ENCODE data around the gene SLX4IP.
A peak's percentile ranks its signal among the peaks of the same experiment; 100 is the strongest.

The SLX4IP gene

GRCh38 chr20:10490257-10490656 lies 55.2 kb downstream of the SLX4IP start:
- no peak overlapping the region for H3K9ac ChIP-seq (ENCODE audit: low read depth in 1 of 2, low read length in 2 of 2)
- no peaks in the 10 kb centered on the region for H3K9me3 ChIP-seq (ENCODE audit: control insufficient read depth in 2 of 2, low read length in 2 of 2)
- no peaks in the 10 kb centered on the region for H3K27me3 ChIP-seq (ENCODE audit: control insufficient read depth in 2 of 2, insufficient read depth in 2 of 2, low read length in 2 of 2)
- no peak overlapping the region for H3K4me3 ChIP-seq (ENCODE audit: low read length in 2 of 2)
- no peak overlapping the region for H3K27ac ChIP-seq (ENCODE audit: low read depth in 2 of 2, low read length in 2 of 2)
- H3K36me3 ChIP-seq (ENCODE audit: control insufficient read depth in 2 of 2, insufficient read depth in 2 of 2, low read length in 2 of 2), result no peaks in the 10 kb centered on the region
- H3K4me1 ChIP-seq (ENCODE audit: control insufficient read depth in 2 of 2, insufficient read depth in 2 of 2, low read length in 2 of 2), result no peaks in the 10 kb centered on the region

DNA sequence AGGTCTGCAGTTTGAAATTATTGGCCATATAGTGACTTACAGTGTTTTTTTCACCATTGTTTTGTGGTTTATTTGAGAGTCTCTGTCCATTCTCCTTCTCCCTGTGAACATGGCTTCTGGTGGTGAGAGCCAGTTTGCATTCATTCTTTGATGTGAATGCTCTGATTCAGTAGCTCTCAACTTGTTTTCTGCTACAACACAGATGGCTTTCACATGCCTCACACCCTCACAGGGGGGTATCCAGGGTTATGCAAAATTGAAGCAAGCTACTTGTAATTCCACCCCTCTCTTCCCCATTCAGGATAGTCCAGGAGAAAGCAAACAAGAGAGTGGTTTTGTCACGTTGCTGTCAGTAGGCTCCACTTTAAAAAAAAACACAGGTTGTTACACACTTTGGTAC lies 55.6 kb downstream of the SLX4IP start:
- Histone ChIP-seq H3K9me3 (ENCODE audit: control insufficient read depth in 2 of 2, low read length in 2 of 2) (no peaks in the 10 kb centered on the region), H3K27ac (ENCODE audit: low read depth in 2 of 2, low read length in 2 of 2) (no peak overlapping the region), H3K36me3 (ENCODE audit: control insufficient read depth in 2 of 2, insufficient read depth in 2 of 2, low read length in 2 of 2) (no peaks in the 10 kb centered on the region), H3K4me3 (ENCODE audit: low read length in 2 of 2) (no peak overlapping the region), H3K27me3 (ENCODE audit: control insufficient read depth in 2 of 2, insufficient read depth in 2 of 2, low read length in 2 of 2) (no peaks in the 10 kb centered on the region), H3K9ac (ENCODE audit: low read depth in 1 of 2, low read length in 2 of 2) (no peak overlapping the region), H3K4me1 (ENCODE audit: control insufficient read depth in 2 of 2, insufficient read depth in 2 of 2, low read length in 2 of 2) (no peaks in the 10 kb centered on the region)

DNA sequence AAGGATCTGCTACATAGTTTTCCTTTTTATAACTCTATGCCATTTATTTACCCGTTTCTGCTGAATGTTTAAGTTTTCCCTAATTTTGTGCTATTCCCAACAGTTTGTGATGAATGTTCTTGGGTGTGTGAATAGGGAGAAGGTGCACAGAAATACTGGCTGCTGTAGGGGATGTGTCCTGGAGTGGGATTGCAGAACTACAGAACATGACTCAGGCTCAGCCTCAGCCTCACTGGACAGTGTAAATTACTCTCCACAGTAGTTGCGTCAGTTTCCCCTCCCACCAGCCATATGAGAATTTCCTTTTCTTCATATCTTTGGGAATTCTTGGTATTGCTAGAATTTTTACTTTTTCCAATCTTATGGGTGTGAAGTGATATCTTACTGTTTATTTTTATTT lies 57.0 kb downstream of the SLX4IP start:
- no peak overlapping the region for H3K9ac ChIP-seq (ENCODE audit: low read depth in 1 of 2, low read length in 2 of 2)
- no peaks in the 10 kb centered on the region for H3K4me1 ChIP-seq (ENCODE audit: control insufficient read depth in 2 of 2, insufficient read depth in 2 of 2, low read length in 2 of 2)
- no peak overlapping the region for H3K27ac ChIP-seq (ENCODE audit: low read depth in 2 of 2, low read length in 2 of 2)
- H3K36me3 ChIP-seq (ENCODE audit: control insufficient read depth in 2 of 2, insufficient read depth in 2 of 2, low read length in 2 of 2), result no peaks in the 10 kb centered on the region
- H3K9me3 ChIP-seq (ENCODE audit: control insufficient read depth in 2 of 2, low read length in 2 of 2), result no peaks in the 10 kb centered on the region
- no peak overlapping the region for H3K4me3 ChIP-seq (ENCODE audit: low read length in 2 of 2)
- no peaks in the 10 kb centered on the region for H3K27me3 ChIP-seq (ENCODE audit: control insufficient read depth in 2 of 2, insufficient read depth in 2 of 2, low read length in 2 of 2)

- no peaks in the 10 kb centered on the region for H3K27me3 ChIP-seq (ENCODE audit: control insufficient read depth in 2 of 2, insufficient read depth in 2 of 2, low read length in 2 of 2)
- H3K27ac ChIP-seq (ENCODE audit: low read depth in 2 of 2, low read length in 2 of 2), result no peak overlapping the region
- no peak overlapping the region for H3K9ac ChIP-seq (ENCODE audit: low read depth in 1 of 2, low read length in 2 of 2)
- H3K4me1 ChIP-seq (ENCODE audit: control insufficient read depth in 2 of 2, insufficient read depth in 2 of 2, low read length in 2 of 2), result no peaks in the 10 kb centered on the region
- H3K4me3 ChIP-seq (ENCODE audit: low read length in 2 of 2), result no peak overlapping the region
- no peaks in the 10 kb centered on the region for H3K9me3 ChIP-seq (ENCODE audit: control insufficient read depth in 2 of 2, low read length in 2 of 2)
- H3K36me3 ChIP-seq (ENCODE audit: control insufficient read depth in 2 of 2, insufficient read depth in 2 of 2, low read length in 2 of 2), result no peaks in the 10 kb centered on the region
These were observed 57.7 kb downstream of the SLX4IP start for GRCh38 chr20:10492844-10493243.

- no peak overlapping the region for H3K27ac ChIP-seq (ENCODE audit: low read depth in 2 of 2, low read length in 2 of 2)
- no peaks in the 10 kb centered on the region for H3K27me3 ChIP-seq (ENCODE audit: control insufficient read depth in 2 of 2, insufficient read depth in 2 of 2, low read length in 2 of 2)
- H3K4me3 ChIP-seq (ENCODE audit: low read length in 2 of 2), result no peak overlapping the region
- no peaks in the 10 kb centered on the region for H3K4me1 ChIP-seq (ENCODE audit: control insufficient read depth in 2 of 2, insufficient read depth in 2 of 2, low read length in 2 of 2)
- H3K9ac ChIP-seq (ENCODE audit: low read depth in 1 of 2, low read length in 2 of 2), result no peak overlapping the region
- H3K36me3 ChIP-seq (ENCODE audit: control insufficient read depth in 2 of 2, insufficient read depth in 2 of 2, low read length in 2 of 2), result no peaks in the 10 kb centered on the region
- no peaks in the 10 kb centered on the region for H3K9me3 ChIP-seq (ENCODE audit: control insufficient read depth in 2 of 2, low read length in 2 of 2)
These were observed 60.1 kb downstream of the SLX4IP start for GRCh38 chr20:10495173-10495572.

DNA sequence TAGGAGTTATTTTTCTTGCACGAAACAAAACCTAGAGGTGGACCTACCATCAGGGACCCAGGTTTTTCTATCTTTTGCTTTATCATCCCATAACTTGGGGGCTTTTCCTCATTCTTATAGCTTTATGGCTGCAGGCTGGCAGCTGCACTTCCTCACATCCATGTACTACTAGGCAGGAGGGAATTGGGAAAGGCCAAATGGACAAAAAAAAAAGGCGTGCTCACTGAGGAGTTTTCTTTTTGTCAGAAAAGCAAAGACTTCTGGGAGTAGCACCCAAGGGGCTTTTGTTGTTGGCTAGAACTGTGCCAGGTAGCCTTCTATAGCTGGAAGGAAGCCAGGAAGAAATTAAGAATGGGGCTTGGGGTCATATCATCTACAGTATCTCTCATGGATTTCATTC lies 61.4 kb downstream of the SLX4IP start:
- H3K4me1 ChIP-seq (ENCODE audit: control insufficient read depth in 2 of 2, insufficient read depth in 2 of 2, low read length in 2 of 2), result no peaks in the 10 kb centered on the region
- no peaks in the 10 kb centered on the region for H3K9me3 ChIP-seq (ENCODE audit: control insufficient read depth in 2 of 2, low read length in 2 of 2)
- H3K36me3 ChIP-seq (ENCODE audit: control insufficient read depth in 2 of 2, insufficient read depth in 2 of 2, low read length in 2 of 2), result no peaks in the 10 kb centered on the region
- no peaks in the 10 kb centered on the region for H3K27me3 ChIP-seq (ENCODE audit: control insufficient read depth in 2 of 2, insufficient read depth in 2 of 2, low read length in 2 of 2)
- no peak overlapping the region for H3K4me3 ChIP-seq (ENCODE audit: low read length in 2 of 2)
- H3K27ac ChIP-seq (ENCODE audit: low read depth in 2 of 2, low read length in 2 of 2), result no peak overlapping the region
- H3K9ac ChIP-seq (ENCODE audit: low read depth in 1 of 2, low read length in 2 of 2), result no peak overlapping the region

DNA sequence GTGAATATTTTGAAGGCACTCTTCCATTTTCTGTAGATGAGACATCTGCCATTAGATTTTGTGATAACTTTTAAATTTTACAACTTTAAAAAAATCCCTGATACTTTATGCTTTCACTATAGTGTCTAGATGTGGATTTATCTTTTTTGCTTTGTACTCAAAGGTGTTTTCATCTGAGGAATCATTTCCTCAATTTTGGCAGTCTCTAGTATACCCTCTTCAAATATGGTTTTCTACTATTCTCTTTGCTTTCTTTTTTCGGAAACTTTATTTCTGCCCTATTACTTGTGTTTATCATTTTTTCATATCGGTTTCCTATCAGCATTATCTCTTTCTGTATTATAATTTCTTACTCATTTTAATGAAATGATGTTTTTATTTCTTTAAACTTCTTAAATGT lies 62.2 kb downstream of the SLX4IP start:
- Histone ChIP-seq H3K9ac (ENCODE audit: low read depth in 1 of 2, low read length in 2 of 2) (no peak overlapping the region), H3K27ac (ENCODE audit: low read depth in 2 of 2, low read length in 2 of 2) (no peak overlapping the region), H3K4me1 (ENCODE audit: control insufficient read depth in 2 of 2, insufficient read depth in 2 of 2, low read length in 2 of 2) (no peaks in the 10 kb centered on the region), H3K36me3 (ENCODE audit: control insufficient read depth in 2 of 2, insufficient read depth in 2 of 2, low read length in 2 of 2) (no peaks in the 10 kb centered on the region), H3K27me3 (ENCODE audit: control insufficient read depth in 2 of 2, insufficient read depth in 2 of 2, low read length in 2 of 2) (no peaks in the 10 kb centered on the region), H3K4me3 (ENCODE audit: low read length in 2 of 2) (no peak overlapping the region), H3K9me3 (ENCODE audit: control insufficient read depth in 2 of 2, low read length in 2 of 2) (no peaks in the 10 kb centered on the region)

DNA sequence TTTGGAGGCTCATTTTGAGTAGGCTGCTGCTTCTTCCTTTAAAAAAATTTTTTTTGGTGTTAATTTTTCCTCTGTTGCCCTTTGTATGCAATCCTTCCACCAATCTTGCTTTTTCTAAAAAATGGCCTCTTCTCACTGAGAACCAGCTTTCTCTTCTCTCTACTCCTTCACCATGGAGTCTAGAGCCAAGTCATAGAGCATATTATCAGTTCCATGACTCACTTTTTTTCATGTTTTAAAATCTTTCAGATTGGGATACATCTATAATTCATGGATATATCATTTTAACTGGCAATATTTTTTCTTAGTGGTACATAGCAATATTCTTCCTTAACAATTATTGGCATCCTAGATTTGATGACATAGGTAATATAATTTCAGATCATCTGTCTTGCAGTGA lies 62.7 kb downstream of the SLX4IP start:
- Histone ChIP-seq H3K36me3 (ENCODE audit: control insufficient read depth in 2 of 2, insufficient read depth in 2 of 2, low read length in 2 of 2) (no peaks in the 10 kb centered on the region), H3K9ac (ENCODE audit: low read depth in 1 of 2, low read length in 2 of 2) (no peak overlapping the region), H3K9me3 (ENCODE audit: control insufficient read depth in 2 of 2, low read length in 2 of 2) (no peaks in the 10 kb centered on the region), H3K27me3 (ENCODE audit: control insufficient read depth in 2 of 2, insufficient read depth in 2 of 2, low read length in 2 of 2) (no peaks in the 10 kb centered on the region), H3K4me3 (ENCODE audit: low read length in 2 of 2) (no peak overlapping the region), H3K4me1 (ENCODE audit: control insufficient read depth in 2 of 2, insufficient read depth in 2 of 2, low read length in 2 of 2) (no peaks in the 10 kb centered on the region), H3K27ac (ENCODE audit: low read depth in 2 of 2, low read length in 2 of 2) (no peak overlapping the region)

DNA sequence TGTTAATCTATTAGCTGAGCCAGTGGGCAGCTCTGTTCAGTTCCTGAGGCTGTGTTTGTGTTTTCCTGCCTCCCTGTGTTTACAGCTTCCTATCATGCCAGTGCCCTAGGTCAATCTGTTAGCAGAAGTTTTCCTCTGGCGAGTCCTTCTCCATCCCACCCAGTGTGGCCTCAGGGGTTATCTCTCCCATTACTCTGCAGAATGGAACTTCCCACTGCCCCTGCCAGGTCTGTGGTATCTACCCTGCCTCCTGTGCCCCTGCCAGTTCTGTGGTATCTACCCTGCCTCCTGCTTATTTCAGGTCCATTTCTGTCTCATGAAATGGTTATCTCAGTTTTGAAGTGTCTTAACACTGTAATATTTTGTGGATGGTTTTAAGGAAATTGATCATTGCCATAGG lies 63.1 kb downstream of the SLX4IP start:
- Histone ChIP-seq H3K4me3 (ENCODE audit: low read length in 2 of 2) (no peak overlapping the region), H3K9me3 (ENCODE audit: control insufficient read depth in 2 of 2, low read length in 2 of 2) (no peaks in the 10 kb centered on the region), H3K27ac (ENCODE audit: low read depth in 2 of 2, low read length in 2 of 2) (no peak overlapping the region), H3K9ac (ENCODE audit: low read depth in 1 of 2, low read length in 2 of 2) (no peak overlapping the region), H3K36me3 (ENCODE audit: control insufficient read depth in 2 of 2, insufficient read depth in 2 of 2, low read length in 2 of 2) (no peaks in the 10 kb centered on the region), H3K27me3 (ENCODE audit: control insufficient read depth in 2 of 2, insufficient read depth in 2 of 2, low read length in 2 of 2) (no peaks in the 10 kb centered on the region), H3K4me1 (ENCODE audit: control insufficient read depth in 2 of 2, insufficient read depth in 2 of 2, low read length in 2 of 2) (no peaks in the 10 kb centered on the region)

GRCh38 chr20:10501402-10501801 lies 66.3 kb downstream of the SLX4IP start:
- Histone ChIP-seq H3K4me3 (ENCODE audit: low read length in 2 of 2) (peak overlapping the region in 1 of 2 donors; percentile 43), H3K27ac (ENCODE audit: low read depth in 2 of 2, low read length in 2 of 2) (no peak overlapping the region), H3K36me3 (ENCODE audit: control insufficient read depth in 2 of 2, insufficient read depth in 2 of 2, low read length in 2 of 2) (no peaks in the 10 kb centered on the region), H3K4me1 (ENCODE audit: control insufficient read depth in 2 of 2, insufficient read depth in 2 of 2, low read length in 2 of 2) (peaks cover 6 to 8% of the 10 kb centered on the region in 2 donors), H3K9ac (ENCODE audit: low read depth in 1 of 2, low read length in 2 of 2) (no peak overlapping the region), H3K27me3 (ENCODE audit: control insufficient read depth in 2 of 2, insufficient read depth in 2 of 2, low read length in 2 of 2) (no peaks in the 10 kb centered on the region), H3K9me3 (ENCODE audit: control insufficient read depth in 2 of 2, low read length in 2 of 2) (no peaks in the 10 kb centered on the region)

GRCh38 chr20:10502098-10502526 lies 67.0 kb downstream of the SLX4IP start:
- no peak overlapping the region for H3K27ac ChIP-seq (ENCODE audit: low read depth in 2 of 2, low read length in 2 of 2)
- H3K27me3 ChIP-seq (ENCODE audit: control insufficient read depth in 2 of 2, insufficient read depth in 2 of 2, low read length in 2 of 2), result no peaks in the 10 kb centered on the region
- H3K4me1 ChIP-seq (ENCODE audit: control insufficient read depth in 2 of 2, insufficient read depth in 2 of 2, low read length in 2 of 2), result peaks cover 11% of the 10 kb centered on the region in 2 donors
- H3K36me3 ChIP-seq (ENCODE audit: control insufficient read depth in 2 of 2, insufficient read depth in 2 of 2, low read length in 2 of 2), result no peaks in the 10 kb centered on the region
- no peak overlapping the region for H3K4me3 ChIP-seq (ENCODE audit: low read length in 2 of 2)
- no peaks in the 10 kb centered on the region for H3K9me3 ChIP-seq (ENCODE audit: control insufficient read depth in 2 of 2, low read length in 2 of 2)
- H3K9ac ChIP-seq (ENCODE audit: low read depth in 1 of 2, low read length in 2 of 2), result no peak overlapping the region
